SK-N-SH treated with all-trans-retinoic acid at 6 μM for 48 hours (cell line): Measurements from ENCODE around the gene ABCF2.

ENCODE experiments used
- ATAC-seq: fragments of 200-7000 bp; cut with Tn5 transposase; 3 replicates; pipeline ENCODE4 v1.9.1; 2020; ENCODE audit warnings: mild to moderate bottlenecking, moderate library complexity
- ARNTL ChIP-seq: fragments of 450-650 bp; formaldehyde crosslinking; IDR thresholded peaks from 2 replicates; pipeline ENCODE4 v1.5.0; 2020; ENCODE audit warnings: low read depth, mild to moderate bottlenecking, moderate library complexity, borderline replicate concordance
- BACH2 ChIP-seq: fragments of 250-450 bp; sonication (Bioruptor Pico); IDR thresholded peaks from 2 replicates; pipeline ENCODE4 v1.9.0; 2021; ENCODE audit warnings: mild to moderate bottlenecking, borderline replicate concordance
- CREB5 ChIP-seq: fragments of 250-450 bp; sonication (Bioruptor Pico); IDR thresholded peaks from 2 replicates; pipeline ENCODE4 v1.5.1; 2020; ENCODE audit warnings: low read depth, mild to moderate bottlenecking, moderate library complexity
- CSDC2 ChIP-seq: fragments of 250-450 bp; sonication (Bioruptor Pico); IDR thresholded peaks from 2 replicates; pipeline ENCODE4 v1.5.0; 2020; ENCODE audit warnings: mild to moderate bottlenecking, moderate library complexity
- CSRNP3 ChIP-seq: fragments of 250-450 bp; sonication (Bioruptor Pico); IDR thresholded peaks from 2 replicates; pipeline ENCODE4 v1.5.1; 2021; ENCODE audit warnings: mild to moderate bottlenecking, moderate library complexity
- GLIS3 ChIP-seq: fragments of 250-450 bp; sonication (Bioruptor Pico); IDR thresholded peaks from 2 replicates; pipeline ENCODE4 v1.5.0; 2020; ENCODE audit warnings: mild to moderate bottlenecking, moderate library complexity
- ISL1 ChIP-seq: fragments of 250-450 bp; sonication (Bioruptor Pico); IDR thresholded peaks from 2 replicates; pipeline ENCODE4 v2.1.2; 2022; ENCODE audit warnings: mild to moderate bottlenecking, moderate library complexity
- PATZ1 ChIP-seq: fragments of 250-450 bp; sonication (Bioruptor Pico); IDR thresholded peaks from 2 replicates; pipeline ENCODE4 v1.8.0; 2020; ENCODE audit warnings: mild to moderate bottlenecking, moderate library complexity, borderline replicate concordance
- POU6F1 ChIP-seq: fragments of 250-450 bp; sonication (Bioruptor Pico); IDR thresholded peaks from 2 replicates; pipeline ENCODE4 v1.8.0; 2021; ENCODE audit warnings: low read depth, mild to moderate bottlenecking, moderate library complexity, borderline replicate concordance
- PPARA ChIP-seq: fragments of 250-450 bp; sonication (Bioruptor Pico); IDR thresholded peaks from 2 replicates; pipeline ENCODE4 v1.5.0; 2020; ENCODE audit warnings: mild to moderate bottlenecking, borderline replicate concordance
- RARB ChIP-seq: fragments of 250-450 bp; sonication (Bioruptor Pico); IDR thresholded peaks from 2 replicates; pipeline ENCODE4 v1.8.0; 2021; ENCODE audit warnings: mild to moderate bottlenecking, moderate library complexity
- TCF4 ChIP-seq: fragments of 250-450 bp; sonication (Bioruptor Pico); IDR thresholded peaks from 2 replicates; pipeline ENCODE4 v1.8.0; 2021; ENCODE audit warnings: mild to moderate bottlenecking, moderate library complexity, borderline replicate concordance
- TOX ChIP-seq: fragments of 250-450 bp; sonication (Bioruptor Pico); IDR thresholded peaks from 2 replicates; pipeline ENCODE4 v1.8.0; 2021; ENCODE audit warnings: mild to moderate bottlenecking, moderate library complexity, borderline replicate concordance
- TSHZ2 ChIP-seq: fragments of 250-450 bp; sonication (Bioruptor Pico); IDR thresholded peaks from 2 replicates; pipeline ENCODE4 v1.5.0; 2020; ENCODE audit warnings: mild to moderate bottlenecking, moderate library complexity
- ZC3H10 ChIP-seq: fragments of 250-450 bp; sonication (Bioruptor Pico); IDR thresholded peaks from 2 replicates; pipeline ENCODE4 v1.5.1; 2021; ENCODE audit warnings: mild to moderate bottlenecking, moderate library complexity
- ZFP30 ChIP-seq: fragments of 450-650 bp; formaldehyde crosslinking; IDR thresholded peaks from 2 replicates; pipeline ENCODE4 v1.5.0; 2022; ENCODE audit warnings: mild to moderate bottlenecking, moderate library complexity
- ZNF565 ChIP-seq: fragments of 450-650 bp; formaldehyde crosslinking; conservative IDR thresholded peaks from 2 replicates; pipeline ENCODE4 v1.5.0; 2020; ENCODE audit warnings: low read depth, mild to moderate bottlenecking, moderate library complexity
- ZNF70 ChIP-seq: fragments of 450-650 bp; formaldehyde crosslinking; IDR thresholded peaks from 2 replicates; pipeline ENCODE4 v1.5.0; 2020; ENCODE audit warnings: mild to moderate bottlenecking, moderate library complexity
- ZNF8 ChIP-seq: fragments of 450-650 bp; formaldehyde crosslinking; IDR thresholded peaks from 2 replicates; pipeline ENCODE4 v1.5.0; 2020; ENCODE audit warnings: mild to moderate bottlenecking, moderate library complexity

Gene ABCF2

GRCh38 chr7:151272405-151272804, 45.4 kb upstream of the ABCF2 start:
- ATAC-seq = no peak
- TF ChIP-seq GLIS3 (CRISPR knock-in tag) = no peak
- TF ChIP-seq ZC3H10 (CRISPR knock-in tag) = no peak
- TF ChIP-seq ISL1 (CRISPR knock-in tag) = no peak
- no peak for TF ChIP-seq ZFP30 (CRISPR knock-in tag)
- TF ChIP-seq TOX (CRISPR knock-in tag) = no peak
- TF ChIP-seq TCF4 (CRISPR knock-in tag) = no peak
- no peak for TF ChIP-seq CREB5 (CRISPR knock-in tag)
- no peak for TF ChIP-seq PATZ1 (CRISPR knock-in tag)
- TF ChIP-seq POU6F1 (CRISPR knock-in tag) = no peak

- ATAC-seq = no peak
- no peak for TF ChIP-seq POU6F1 (CRISPR knock-in tag)
- no peak for TF ChIP-seq ZFP30 (CRISPR knock-in tag)
- no peak for TF ChIP-seq ISL1 (CRISPR knock-in tag)
- no peak for TF ChIP-seq PATZ1 (CRISPR knock-in tag)
- TF ChIP-seq TOX (CRISPR knock-in tag) = no peak
- TF ChIP-seq BACH2 = no peak
Measured at GRCh38 chr7:151271699-151272355, 44.8 kb upstream of the ABCF2 start.

GRCh38 chr7:151269511-151269910, 42.5 kb upstream of the ABCF2 start:
- ATAC-seq = no peak
- no peak for TF ChIP-seq PPARA (CRISPR knock-in tag)
- no peak for TF ChIP-seq TSHZ2 (CRISPR knock-in tag)
- TF ChIP-seq PATZ1 (CRISPR knock-in tag) = no peak
- TF ChIP-seq ZNF565 (CRISPR knock-in tag) = no peak
- TF ChIP-seq GLIS3 (CRISPR knock-in tag) = no peak
- no peak for TF ChIP-seq ZNF70
- no peak for TF ChIP-seq POU6F1 (CRISPR knock-in tag)
- TF ChIP-seq RARB (CRISPR knock-in tag) = no peak
- TF ChIP-seq ZNF8 (CRISPR knock-in tag) = no peak
- no peak for TF ChIP-seq BACH2
- TF ChIP-seq ARNTL (CRISPR knock-in tag) = no peak
- TF ChIP-seq ZFP30 (CRISPR knock-in tag) = no peak
- no peak for TF ChIP-seq CSRNP3 (CRISPR knock-in tag)
- no peak for TF ChIP-seq CSDC2 (CRISPR knock-in tag)
